ENCODE data around the gene LHPP.

DNA sequence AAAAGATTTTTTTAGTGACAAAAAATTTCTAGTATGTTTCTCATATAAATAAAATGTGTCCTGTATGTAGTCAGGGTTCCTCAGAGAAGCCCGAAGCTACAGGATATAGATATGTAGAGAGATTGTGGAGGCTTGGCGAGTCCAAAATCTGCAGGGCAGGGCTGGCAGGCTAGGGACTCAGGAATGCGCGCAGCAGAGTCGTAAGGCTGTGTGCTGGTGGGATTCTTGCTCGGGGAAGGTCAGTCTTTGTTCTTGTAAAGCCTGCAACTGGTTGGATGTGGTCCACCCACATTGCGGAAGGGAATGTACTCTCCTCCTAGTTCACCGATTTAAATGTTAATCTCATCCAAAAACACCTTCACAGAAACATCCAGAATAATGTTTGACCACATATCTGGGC is 30.6 kb downstream of the LHPP start:
- TF ChIP-seq, protein P1, sequence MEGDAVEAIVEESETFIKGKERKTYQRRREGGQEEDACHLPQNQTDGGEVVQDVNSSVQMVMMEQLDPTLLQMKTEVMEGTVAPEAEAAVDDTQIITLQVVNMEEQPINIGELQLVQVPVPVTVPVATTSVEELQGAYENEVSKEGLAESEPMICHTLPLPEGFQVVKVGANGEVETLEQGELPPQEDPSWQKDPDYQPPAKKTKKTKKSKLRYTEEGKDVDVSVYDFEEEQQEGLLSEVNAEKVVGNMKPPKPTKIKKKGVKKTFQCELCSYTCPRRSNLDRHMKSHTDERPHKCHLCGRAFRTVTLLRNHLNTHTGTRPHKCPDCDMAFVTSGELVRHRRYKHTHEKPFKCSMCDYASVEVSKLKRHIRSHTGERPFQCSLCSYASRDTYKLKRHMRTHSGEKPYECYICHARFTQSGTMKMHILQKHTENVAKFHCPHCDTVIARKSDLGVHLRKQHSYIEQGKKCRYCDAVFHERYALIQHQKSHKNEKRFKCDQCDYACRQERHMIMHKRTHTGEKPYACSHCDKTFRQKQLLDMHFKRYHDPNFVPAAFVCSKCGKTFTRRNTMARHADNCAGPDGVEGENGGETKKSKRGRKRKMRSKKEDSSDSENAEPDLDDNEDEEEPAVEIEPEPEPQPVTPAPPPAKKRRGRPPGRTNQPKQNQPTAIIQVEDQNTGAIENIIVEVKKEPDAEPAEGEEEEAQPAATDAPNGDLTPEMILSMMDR (IDR thresholded peaks at IDR 0.05; ENCODE audit: low read length): no peak
- TF ChIP-seq EZH2 (IDR thresholded peaks at IDR 0.05; ENCODE audit: borderline replicate concordance, low read length): no peak
